Measurements from ENCODE around the gene BTBD7. TPM values are rescaled to one million over a fixed set of nuclear protein-coding genes. Genes with fewer than 3 reads are reported as not detected.

The BTBD7 gene
- total RNA-seq, 1 donor from 2014 or later, result 45.9 TPM

- no peaks in the 10 kb centered on the region for H3K9me3 Mint-ChIP-seq (ENCODE audit: unreplicated experiment)
- H3K4me1 Mint-ChIP-seq (ENCODE audit: unreplicated experiment), result peaks cover 4% of the 10 kb centered on the region
- no peaks in the 10 kb centered on the region for H3K27me3 Mint-ChIP-seq (ENCODE audit: unreplicated experiment)
- peaks cover 10% of the 10 kb centered on the region for H3K36me3 Mint-ChIP-seq (ENCODE audit: unreplicated experiment)
- no peak overlapping the region for H3K27ac Mint-ChIP-seq (ENCODE audit: unreplicated experiment)
- no peak for DNase-seq (ENCODE audit: extremely low spot score, unreplicated experiment)
- no peak overlapping the region for H3K4me3 Mint-ChIP-seq (ENCODE audit: unreplicated experiment)
- TF ChIP-seq, protein P1, sequence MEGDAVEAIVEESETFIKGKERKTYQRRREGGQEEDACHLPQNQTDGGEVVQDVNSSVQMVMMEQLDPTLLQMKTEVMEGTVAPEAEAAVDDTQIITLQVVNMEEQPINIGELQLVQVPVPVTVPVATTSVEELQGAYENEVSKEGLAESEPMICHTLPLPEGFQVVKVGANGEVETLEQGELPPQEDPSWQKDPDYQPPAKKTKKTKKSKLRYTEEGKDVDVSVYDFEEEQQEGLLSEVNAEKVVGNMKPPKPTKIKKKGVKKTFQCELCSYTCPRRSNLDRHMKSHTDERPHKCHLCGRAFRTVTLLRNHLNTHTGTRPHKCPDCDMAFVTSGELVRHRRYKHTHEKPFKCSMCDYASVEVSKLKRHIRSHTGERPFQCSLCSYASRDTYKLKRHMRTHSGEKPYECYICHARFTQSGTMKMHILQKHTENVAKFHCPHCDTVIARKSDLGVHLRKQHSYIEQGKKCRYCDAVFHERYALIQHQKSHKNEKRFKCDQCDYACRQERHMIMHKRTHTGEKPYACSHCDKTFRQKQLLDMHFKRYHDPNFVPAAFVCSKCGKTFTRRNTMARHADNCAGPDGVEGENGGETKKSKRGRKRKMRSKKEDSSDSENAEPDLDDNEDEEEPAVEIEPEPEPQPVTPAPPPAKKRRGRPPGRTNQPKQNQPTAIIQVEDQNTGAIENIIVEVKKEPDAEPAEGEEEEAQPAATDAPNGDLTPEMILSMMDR (IDR thresholded peaks at IDR 0.05), result no peak
Observed at GRCh38 chr14:93295541-93296220, 37.2 kb downstream of the BTBD7 start.

GRCh38 chr14:93286212-93286890, 46.5 kb downstream of the BTBD7 start:
- H3K27me3 Mint-ChIP-seq (ENCODE audit: unreplicated experiment), result no peaks in the 10 kb centered on the region
- TF ChIP-seq, protein P1 (IDR thresholded peaks at IDR 0.05), result no peak
- peaks cover 9% of the 10 kb centered on the region for H3K4me1 Mint-ChIP-seq (ENCODE audit: unreplicated experiment)
- H3K27ac Mint-ChIP-seq (ENCODE audit: unreplicated experiment), result no peak overlapping the region
- peaks cover 11% of the 10 kb centered on the region for H3K36me3 Mint-ChIP-seq (ENCODE audit: unreplicated experiment)
- H3K4me3 Mint-ChIP-seq (ENCODE audit: unreplicated experiment), result no peak overlapping the region
- no peaks in the 10 kb centered on the region for H3K9me3 Mint-ChIP-seq (ENCODE audit: unreplicated experiment)
- no peak for DNase-seq (ENCODE audit: extremely low spot score, unreplicated experiment)

GRCh38 chr14:93285044-93285443, 47.8 kb downstream of the BTBD7 start:
- Mint-ChIP-seq H3K4me3 (ENCODE audit: unreplicated experiment) (no peak overlapping the region), H3K9me3 (ENCODE audit: unreplicated experiment) (no peaks in the 10 kb centered on the region), H3K4me1 (ENCODE audit: unreplicated experiment) (peaks cover 9% of the 10 kb centered on the region), H3K36me3 (ENCODE audit: unreplicated experiment) (peaks cover 11% of the 10 kb centered on the region), H3K27me3 (ENCODE audit: unreplicated experiment) (no peaks in the 10 kb centered on the region), H3K27ac (ENCODE audit: unreplicated experiment) (no peak overlapping the region)
- TF ChIP-seq, protein P1 (IDR thresholded peaks at IDR 0.05), result no peak
- no peak for DNase-seq (ENCODE audit: extremely low spot score, unreplicated experiment)

- TF ChIP-seq, protein P1 (IDR thresholded peaks at IDR 0.05), result no peak
- Mint-ChIP-seq H3K4me1 (ENCODE audit: unreplicated experiment) (peaks cover 16% of the 10 kb centered on the region), H3K9me3 (ENCODE audit: unreplicated experiment) (no peaks in the 10 kb centered on the region), H3K36me3 (ENCODE audit: unreplicated experiment) (peaks cover 4% of the 10 kb centered on the region), H3K4me3 (ENCODE audit: unreplicated experiment) (no peak overlapping the region), H3K27me3 (ENCODE audit: unreplicated experiment) (no peaks in the 10 kb centered on the region), H3K27ac (ENCODE audit: unreplicated experiment) (no peak overlapping the region)
- no peak for DNase-seq (ENCODE audit: extremely low spot score, unreplicated experiment)
Observed at GRCh38 chr14:93281937-93282336, 50.9 kb downstream of the BTBD7 start.

GRCh38 chr14:93280743-93281142, 52.1 kb downstream of the BTBD7 start:
- Mint-ChIP-seq H3K27ac (ENCODE audit: unreplicated experiment) (no peak overlapping the region), H3K27me3 (ENCODE audit: unreplicated experiment) (no peaks in the 10 kb centered on the region), H3K9me3 (ENCODE audit: unreplicated experiment) (no peaks in the 10 kb centered on the region), H3K4me1 (ENCODE audit: unreplicated experiment) (peaks cover 19% of the 10 kb centered on the region), H3K4me3 (ENCODE audit: unreplicated experiment) (no peak overlapping the region), H3K36me3 (ENCODE audit: unreplicated experiment) (no peaks in the 10 kb centered on the region)
- DNase-seq (ENCODE audit: extremely low spot score, unreplicated experiment), result no peak
- TF ChIP-seq, protein P1 (IDR thresholded peaks at IDR 0.05), result no peak

Data from osteocyte (in vitro differentiated cells).